SHP77 treated with DMSO at 0.1 percent for 48 hours (cell line): Measurements from ENCODE around the gene THOC6.
"Not testable (repeated sequence)": the region's sequence is repeated elsewhere in the genome, so short reads cannot be mapped to it uniquely, and the experiment has no call there.

Experiments used
- DNase-seq: peaks from one replicate; lab custom pipeline; 2025; lab: John Stamatoyannopoulos, UW

THOC6 gene

GRCh38 chr16:3072148-3072547 is 48.3 kb downstream of the THOC6 start:
- not testable (repeated sequence) for DNase-seq

GRCh38 chr16:3072576-3073263 is 48.9 kb downstream of the THOC6 start:
- DNase-seq = not testable (repeated sequence)

- DNase-seq = no peak
Measured at GRCh38 chr16:3073448-3073847, 49.6 kb downstream of the THOC6 start.

GRCh38 chr16:3074860-3075522 is 51.2 kb downstream of the THOC6 start:
- DNase-seq = no peak

- no peak for DNase-seq
Measured at GRCh38 chr16:3075523-3075915, 51.7 kb downstream of the THOC6 start.

- not testable (repeated sequence) for DNase-seq
Measured at GRCh38 chr16:3075946-3076345, 52.1 kb downstream of the THOC6 start.

- no peak for DNase-seq
Measured at GRCh38 chr16:3076577-3076976, 52.7 kb downstream of the THOC6 start.
